ENCODE results near the gene GRM2.

DNA sequence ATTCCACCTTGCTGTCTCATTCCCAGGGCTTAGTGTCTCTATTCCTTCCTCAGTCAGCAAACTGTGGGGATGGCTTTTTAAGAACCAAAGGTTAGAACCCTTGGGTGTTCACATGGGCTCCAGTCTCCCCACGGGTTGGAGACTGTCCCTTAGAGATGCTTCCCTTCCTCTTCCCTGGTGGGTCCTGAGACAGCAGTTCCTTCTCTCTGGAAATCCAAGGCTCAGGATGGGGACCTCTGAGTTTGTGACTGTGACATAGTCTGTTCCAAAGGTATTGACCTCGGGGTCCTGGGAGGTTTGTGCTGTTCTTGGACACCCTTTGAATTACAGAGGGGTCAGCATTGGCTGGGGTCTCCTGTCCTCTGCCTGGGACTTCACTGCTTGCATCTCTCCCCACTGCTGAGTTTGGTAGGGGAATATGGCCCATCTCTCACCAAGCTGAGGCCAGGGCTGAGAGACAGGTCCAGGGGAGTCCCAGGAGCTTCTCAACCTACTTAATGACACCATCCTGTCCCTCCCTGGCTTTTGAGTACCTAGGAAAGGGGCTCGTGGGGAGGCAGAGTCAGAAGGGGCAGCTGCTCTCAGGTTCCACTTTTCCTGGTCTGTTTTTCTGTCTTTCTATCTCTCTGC lies 1.5 kb downstream of the GRM2 start:
- TF ChIP-seq FOXJ3 (CRISPR knock-in tag; IDR thresholded peaks at IDR 0.05; ENCODE audit: borderline replicate concordance) (no peak), NR3C1 (CRISPR knock-in tag; conservative IDR thresholded peaks at IDR 0.05; ENCODE audit: low read depth) (no peak), NFYB (CRISPR knock-in tag; conservative IDR thresholded peaks at IDR 0.05; ENCODE audit: low read depth) (no peak), ZNF671 (CRISPR knock-in tag; IDR thresholded peaks at IDR 0.05) (no peak), NR1H2 (CRISPR knock-in tag; IDR thresholded peaks at IDR 0.05) (no peak), RELA (CRISPR knock-in tag; IDR thresholded peaks at IDR 0.05; ENCODE audit: borderline replicate concordance) (no peak), SMAD3 (CRISPR knock-in tag; IDR thresholded peaks at IDR 0.05; ENCODE audit: borderline replicate concordance) (no peak)
- TF ChIP-seq, protein P1, sequence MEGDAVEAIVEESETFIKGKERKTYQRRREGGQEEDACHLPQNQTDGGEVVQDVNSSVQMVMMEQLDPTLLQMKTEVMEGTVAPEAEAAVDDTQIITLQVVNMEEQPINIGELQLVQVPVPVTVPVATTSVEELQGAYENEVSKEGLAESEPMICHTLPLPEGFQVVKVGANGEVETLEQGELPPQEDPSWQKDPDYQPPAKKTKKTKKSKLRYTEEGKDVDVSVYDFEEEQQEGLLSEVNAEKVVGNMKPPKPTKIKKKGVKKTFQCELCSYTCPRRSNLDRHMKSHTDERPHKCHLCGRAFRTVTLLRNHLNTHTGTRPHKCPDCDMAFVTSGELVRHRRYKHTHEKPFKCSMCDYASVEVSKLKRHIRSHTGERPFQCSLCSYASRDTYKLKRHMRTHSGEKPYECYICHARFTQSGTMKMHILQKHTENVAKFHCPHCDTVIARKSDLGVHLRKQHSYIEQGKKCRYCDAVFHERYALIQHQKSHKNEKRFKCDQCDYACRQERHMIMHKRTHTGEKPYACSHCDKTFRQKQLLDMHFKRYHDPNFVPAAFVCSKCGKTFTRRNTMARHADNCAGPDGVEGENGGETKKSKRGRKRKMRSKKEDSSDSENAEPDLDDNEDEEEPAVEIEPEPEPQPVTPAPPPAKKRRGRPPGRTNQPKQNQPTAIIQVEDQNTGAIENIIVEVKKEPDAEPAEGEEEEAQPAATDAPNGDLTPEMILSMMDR (IDR thresholded peaks at IDR 0.05), result no peak
- TF ChIP-seq, protein P2, sequence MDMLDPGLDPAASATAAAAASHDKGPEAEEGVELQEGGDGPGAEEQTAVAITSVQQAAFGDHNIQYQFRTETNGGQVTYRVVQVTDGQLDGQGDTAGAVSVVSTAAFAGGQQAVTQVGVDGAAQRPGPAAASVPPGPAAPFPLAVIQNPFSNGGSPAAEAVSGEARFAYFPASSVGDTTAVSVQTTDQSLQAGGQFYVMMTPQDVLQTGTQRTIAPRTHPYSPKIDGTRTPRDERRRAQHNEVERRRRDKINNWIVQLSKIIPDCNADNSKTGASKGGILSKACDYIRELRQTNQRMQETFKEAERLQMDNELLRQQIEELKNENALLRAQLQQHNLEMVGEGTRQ (CRISPR knock-in tag; IDR thresholded peaks at IDR 0.05), result no peak
- TF ChIP-seq, protein P3, sequence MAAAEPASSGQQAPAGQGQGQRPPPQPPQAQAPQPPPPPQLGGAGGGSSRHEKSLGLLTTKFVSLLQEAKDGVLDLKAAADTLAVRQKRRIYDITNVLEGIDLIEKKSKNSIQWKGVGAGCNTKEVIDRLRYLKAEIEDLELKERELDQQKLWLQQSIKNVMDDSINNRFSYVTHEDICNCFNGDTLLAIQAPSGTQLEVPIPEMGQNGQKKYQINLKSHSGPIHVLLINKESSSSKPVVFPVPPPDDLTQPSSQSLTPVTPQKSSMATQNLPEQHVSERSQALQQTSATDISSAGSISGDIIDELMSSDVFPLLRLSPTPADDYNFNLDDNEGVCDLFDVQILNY (CRISPR knock-in tag; IDR thresholded peaks at IDR 0.05), result no peak
